ENCODE measurements around the gene MYORG. TPM values are rescaled to one million over a fixed set of nuclear protein-coding genes. Genes with fewer than 3 reads are reported as not detected.

Gene MYORG
- total RNA-seq, 1 experiment from 2014 or later: 1.5 TPM

DNA sequence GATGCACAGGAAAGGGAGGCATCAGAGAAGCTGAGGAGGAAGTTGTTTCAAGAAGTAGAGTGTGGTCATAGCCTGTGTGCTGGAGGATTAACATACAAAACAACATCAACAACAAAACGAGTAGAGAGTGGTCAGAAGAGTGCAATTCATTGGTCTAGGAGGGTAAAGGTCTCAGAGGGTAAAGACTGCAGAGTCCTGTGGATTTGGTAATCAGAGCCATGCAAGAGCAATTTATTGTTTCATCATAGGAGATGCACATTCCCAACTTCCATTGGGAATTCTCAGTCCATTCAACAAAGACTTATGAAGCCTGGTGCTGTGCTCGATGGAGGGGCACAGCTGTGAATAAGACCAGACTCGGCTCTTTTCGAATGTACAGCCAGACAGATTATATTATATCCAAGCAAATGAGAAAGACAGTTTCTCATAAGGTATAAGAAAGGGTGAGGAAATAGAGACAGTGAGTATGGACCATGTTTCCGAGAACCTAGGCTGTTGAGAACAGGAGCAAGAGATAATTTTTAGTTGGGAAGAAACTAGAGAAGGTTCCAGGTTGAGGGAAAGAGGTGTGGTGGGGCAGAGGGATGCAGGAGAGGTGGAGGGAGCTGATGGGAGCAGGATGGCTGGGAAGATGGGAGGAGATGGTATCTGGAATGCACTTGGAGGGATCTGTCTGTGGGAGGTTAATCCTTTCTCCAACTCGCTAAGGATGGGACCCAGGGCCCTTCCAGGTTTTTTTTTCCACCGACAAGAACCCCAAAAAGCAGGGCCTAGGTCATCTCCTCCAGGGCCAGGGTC lies 7.9 kb upstream of the MYORG start:
- peak; percentile 42 for DNase-seq (ENCODE audit: low read depth)

DNA sequence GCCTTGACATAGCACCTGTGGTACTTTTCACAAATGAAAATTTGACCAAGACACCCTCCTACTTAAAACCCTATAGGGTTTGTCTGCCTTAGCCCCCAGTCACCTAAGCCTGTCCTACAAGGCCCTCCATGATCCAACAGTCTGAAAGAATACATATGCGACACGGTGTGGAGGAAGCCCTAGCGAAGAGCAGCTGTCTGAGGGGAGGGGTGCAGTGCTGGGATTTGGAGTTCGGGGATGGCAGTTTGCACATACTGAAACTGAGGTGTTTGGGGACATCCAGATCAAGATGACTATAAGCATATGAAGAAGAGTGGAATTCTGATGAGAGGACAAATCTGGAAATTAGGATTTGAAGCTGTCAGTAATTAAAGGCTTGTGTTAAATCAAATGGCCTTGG lies 7.2 kb upstream of the MYORG start:
- DNase-seq (ENCODE audit: low read depth): no peak

DNA sequence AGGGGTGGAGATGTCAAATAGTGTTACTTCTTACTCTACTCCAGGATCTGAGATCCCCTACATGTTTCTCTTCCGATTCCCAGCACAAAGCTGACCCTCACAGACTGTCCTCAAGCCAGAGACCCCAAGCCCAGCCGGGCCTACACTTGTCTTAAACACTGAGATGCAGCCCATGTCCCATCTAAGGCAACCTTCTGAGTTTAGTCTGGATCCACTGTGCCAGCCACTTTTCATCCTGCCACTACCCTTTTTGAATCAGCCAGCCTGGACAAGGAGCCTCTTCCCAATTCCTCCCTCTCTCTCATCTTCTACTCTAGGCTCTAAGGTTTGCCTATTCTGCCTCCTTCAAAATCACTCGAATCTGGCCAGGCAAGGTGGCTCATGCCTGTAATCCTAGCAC lies 6.2 kb upstream of the MYORG start:
- DNase-seq (ENCODE audit: low read depth): no peak

DNA sequence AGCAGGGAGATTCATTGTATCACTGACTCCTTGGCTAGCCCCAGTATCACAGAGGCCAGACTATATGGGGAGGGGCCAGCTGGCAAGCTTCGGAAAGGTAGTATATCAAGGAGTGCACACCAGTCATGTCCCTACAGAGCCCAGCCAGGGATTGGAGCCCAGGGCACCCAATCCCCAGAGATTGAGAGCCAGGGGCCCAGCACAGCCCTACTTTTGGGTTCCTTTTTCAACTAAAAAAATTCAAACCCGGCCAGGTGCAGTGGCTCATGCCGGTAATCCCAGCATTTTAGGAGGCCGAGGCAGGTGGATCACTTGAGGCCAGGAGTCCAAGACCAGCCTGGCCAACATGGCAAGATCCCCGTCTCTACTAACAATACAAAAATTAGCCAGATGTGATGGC lies 5.4 kb upstream of the MYORG start:
- DNase-seq (ENCODE audit: low read depth): no peak

DNA sequence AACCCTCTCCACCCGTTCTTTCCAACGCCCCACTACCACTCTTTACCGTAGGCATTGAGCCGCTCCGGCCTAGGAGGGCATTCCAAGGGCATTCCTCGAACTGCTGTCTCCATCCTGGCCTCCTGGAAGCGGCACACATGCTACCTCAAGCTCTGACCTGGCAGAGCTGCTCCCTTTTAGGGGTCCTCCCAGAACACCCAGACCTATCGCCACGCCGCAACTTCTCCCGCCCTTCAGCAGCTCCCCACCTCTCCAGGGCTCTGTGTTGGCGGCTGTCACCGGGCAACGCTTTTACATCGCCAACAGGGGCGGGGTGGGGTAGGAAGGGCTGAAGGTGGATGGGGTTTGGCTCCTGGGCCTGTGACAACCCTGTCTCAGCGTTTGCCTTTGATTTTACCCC lies 4.6 kb upstream of the MYORG start:
- DNase-seq (ENCODE audit: low read depth): no peak

DNA sequence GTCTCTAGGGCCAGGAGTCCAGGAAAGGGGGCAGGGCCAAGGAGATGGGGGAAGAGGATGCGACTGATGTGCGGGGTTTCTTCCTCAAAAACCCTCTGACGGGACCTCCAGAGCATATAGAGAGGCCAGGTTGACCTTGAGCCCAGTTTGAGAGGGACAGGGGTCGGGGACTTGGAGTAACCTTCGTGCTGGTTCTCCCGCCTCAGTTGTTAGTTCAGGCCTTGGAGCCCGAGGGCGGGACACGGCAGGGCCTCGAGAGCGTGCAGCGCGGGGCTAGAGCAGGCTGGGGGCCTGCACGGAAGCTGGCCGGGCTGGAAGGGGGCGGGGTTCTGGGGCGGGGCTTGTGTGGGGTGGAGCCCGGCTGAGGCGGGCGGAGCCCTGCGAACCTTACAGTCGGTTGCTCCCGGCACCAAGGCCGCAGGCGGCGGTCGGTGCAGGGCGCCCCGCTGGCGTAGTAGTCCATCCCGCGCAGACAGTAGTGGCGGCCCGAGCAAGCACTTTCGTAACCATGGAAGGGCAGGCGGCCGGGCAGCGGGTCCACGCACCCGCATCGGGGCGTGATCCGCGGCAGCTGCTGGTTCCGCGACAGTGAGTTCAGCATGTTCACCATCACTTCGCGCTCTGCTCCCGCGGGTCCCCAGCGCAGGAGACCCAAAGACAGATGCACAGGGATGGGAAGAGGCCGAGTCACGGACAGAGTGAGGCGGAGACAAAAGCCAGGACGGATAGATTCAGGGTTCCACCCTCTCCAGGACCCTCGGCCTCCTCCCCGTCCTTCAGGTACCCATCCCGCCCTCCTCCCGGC lies 4.0 kb upstream of the MYORG start:
- DNase-seq (ENCODE audit: low read depth): peak; percentile 39

DNA sequence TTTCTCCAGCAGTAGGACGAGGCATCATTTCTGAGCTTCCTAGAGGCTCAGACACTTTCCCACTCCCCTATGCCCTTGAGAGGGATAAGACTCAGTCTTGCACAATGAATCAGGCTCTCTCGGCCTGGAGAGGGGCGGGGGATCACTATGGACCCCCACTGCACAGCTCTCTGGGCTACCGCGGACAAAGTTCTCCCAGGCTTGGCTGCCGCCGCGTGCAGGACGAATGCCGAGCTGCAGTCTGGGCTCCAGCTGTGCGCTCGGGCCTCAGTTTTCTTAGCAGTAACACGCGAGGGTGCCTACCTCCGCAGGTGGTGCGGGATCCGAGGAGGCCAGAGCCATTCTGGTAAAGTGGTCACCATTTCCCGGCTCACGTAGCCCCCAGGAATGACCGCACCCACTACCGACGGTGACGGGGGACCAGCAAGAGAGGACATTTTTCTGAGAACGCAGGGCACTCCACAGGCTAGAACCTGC lies 3.4 kb upstream of the MYORG start:
- no peak for DNase-seq (ENCODE audit: low read depth)

DNA sequence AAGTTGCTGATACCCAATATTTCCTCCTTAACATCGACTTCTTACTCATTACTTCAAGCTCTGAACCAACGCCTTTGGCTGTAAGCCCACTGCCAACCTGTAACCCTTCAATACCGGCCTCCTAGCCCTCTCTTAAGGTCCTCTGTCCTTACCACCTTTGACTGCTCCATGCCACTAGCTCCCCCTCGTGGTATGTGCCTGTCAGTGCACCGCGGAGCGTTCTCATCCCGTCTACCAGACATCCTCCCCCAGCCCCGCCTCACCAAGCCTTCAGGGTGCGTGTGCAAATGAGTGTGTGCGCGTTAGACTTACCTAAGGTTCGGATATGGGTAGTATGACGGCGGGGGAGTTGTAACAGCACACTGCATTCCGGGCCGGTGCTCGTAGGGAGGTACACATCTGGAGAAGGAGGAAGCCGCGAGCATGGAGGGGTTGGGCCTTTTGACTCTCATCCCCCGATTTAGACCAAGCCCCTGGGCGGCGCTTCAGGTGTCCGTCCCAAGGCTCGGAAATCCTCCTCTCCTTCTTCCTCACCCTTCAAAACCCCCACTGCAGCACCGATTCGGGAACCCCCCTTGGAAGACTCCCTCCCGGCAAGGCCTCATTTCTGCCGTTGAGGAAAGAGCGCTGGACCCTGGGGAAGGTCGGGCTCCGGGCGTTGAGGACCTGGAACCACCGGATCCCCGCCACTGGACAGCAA lies 2.8 kb upstream of the MYORG start:
- peak; percentile 68 for DNase-seq (ENCODE audit: low read depth)

DNA sequence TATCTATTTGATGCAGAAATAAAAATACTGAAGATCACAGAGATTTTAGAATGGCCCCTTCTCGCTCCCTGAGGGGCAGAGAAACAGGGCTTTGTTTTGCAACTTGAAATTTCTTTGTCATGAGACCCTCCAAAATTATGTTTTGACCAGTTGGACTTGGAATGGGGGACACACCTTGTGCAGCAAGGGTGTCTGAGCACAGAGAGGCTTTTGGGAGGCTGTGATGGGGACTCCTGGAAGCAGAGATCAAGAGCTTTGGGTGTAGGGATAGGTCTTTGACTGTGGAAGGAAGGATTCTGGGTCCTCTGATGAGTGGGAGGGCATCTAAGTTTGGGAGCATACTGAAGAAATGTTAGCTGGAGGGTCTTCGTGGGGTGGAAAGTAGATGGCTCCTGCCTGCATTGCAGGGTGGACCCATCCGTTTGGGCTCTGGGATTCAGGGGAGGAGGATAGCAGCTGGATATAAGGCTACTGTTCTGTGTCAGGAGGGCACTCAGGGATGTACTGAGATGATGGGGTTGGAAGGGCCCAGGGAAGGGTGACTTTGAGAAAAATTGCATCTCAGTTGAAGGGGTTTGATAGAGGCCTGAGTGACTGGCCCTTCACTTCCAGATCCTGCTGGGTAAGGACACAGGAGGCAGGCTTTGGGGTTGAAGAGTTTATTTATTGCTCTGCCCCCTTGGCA lies 1.8 kb upstream of the MYORG start:
- no peak for DNase-seq (ENCODE audit: low read depth)

DNA sequence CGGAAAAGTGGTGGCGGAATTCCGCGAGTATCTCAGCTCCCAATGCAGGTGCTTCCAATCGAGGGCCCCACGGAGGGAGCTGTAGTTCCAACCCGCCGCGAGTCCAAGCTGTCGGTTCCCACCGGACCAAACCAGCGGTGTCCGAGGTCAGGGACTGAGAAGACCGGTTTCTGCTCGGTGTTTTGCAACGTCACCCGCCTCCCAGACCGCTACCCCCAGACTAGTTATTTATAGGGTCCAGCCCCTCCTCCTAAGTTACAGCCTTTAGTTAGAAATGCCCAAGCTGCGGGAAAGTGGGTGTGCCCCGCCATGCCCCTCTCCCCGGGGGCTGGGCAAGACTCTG lies 677 bp upstream of the MYORG start:
- DNase-seq (ENCODE audit: low read depth): peak; percentile 21

DNA sequence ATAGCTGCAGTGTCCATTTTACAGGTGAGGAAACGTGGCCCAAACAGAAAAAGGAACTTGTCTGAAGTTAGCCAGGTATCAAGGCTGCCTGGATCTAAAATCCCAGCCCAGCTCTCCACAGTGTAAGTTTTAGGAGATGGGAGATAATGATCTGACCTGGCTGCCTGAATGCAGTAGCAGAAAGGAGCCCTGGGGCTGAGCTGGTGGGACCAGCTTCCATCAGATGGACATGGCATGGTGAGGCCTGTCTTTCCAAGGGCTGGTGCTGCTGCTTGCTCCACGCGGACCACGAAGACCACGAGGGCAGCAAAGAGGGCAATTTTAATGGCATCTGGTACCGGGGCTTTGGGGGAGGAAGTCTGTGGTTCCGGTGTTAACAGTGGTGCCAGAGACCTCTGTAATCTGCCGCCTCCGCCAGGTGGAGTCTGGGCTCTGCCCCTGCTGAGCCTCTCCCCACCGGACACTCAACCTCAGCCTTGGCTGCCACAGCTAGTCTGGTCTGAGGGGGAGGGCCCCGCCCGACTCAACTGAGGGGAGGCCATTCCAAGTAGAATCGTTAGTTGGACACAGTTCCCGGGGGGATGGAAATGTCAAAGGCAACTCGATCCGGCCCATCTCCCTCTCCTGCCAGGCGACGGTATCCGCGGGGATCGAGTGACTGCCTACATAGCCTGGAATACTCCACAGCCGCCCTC lies 650 bp downstream of the MYORG start:
- DNase-seq (ENCODE audit: low read depth): peak; percentile 18

DNA sequence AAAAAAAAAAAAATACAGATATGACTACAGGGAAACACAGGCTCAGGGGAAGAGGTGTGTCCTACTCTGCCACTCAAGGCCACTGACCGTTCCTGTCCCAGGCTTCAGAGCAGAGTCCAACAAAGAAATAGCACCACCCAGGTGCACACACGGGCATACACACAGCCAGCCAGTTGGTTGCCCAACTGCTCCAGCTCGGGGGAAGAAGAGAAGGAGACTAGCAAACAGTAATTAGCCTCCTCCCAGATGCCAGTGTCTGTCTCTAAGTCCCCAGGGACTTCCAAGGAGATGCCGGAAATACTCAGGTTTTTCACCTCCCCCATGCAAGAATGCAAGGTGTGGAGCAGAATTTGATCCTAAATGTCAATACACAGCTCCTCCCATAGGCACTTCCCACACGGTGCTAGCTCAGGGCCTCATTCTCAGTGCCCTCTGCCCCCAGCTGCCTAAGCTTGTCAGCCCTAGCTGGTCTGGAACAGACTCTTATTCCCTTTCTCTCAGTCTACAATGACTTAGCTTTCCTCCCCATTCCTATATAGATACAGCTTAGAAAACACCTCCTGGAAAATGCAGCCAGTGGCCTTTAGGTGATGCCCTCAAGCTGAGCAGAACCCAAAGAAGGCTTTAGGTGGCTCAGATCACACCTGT lies 1.7 kb downstream of the MYORG start:
- peak; percentile 32 for DNase-seq (ENCODE audit: low read depth)

DNA sequence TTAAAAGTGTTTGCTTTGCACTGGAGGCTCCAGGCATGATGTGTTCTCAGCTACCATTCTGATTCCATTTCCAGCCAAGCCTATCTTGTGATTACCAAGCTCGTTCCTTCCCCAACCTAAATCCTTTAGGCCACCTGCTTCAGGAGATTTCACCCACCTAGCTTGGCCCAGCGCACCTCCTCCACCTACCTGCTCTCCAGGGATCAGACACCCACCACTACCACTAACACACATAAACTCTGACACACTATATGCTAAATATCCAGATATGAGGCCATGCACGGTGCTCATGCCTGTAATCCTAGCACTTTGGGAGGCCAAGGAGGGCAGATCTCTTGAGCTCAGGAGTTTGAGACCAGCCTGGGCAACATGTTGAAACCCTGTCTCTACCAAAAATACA lies 2.4 kb downstream of the MYORG start:
- DNase-seq (ENCODE audit: low read depth): no peak

DNA sequence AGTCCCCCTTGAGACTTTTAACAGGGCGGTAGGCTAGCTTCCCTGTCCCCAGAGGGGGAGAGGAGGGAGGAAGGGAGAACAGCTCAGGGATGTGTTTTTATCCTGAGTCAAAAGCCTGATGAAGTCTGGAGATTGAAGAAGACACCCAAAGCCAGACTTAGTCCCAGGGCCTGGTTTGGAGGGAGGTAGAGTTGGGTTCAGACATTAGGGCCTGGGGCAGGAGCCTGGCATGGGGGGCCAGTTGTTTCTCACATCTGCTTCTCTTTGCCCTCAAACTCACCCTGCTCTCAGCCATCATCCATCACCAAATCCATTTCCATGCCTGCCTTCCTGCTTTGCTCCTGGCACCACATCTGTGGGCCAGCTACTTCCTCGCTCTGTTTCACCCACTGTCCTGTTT lies 2.9 kb downstream of the MYORG start:
- DNase-seq (ENCODE audit: low read depth): no peak

DNA sequence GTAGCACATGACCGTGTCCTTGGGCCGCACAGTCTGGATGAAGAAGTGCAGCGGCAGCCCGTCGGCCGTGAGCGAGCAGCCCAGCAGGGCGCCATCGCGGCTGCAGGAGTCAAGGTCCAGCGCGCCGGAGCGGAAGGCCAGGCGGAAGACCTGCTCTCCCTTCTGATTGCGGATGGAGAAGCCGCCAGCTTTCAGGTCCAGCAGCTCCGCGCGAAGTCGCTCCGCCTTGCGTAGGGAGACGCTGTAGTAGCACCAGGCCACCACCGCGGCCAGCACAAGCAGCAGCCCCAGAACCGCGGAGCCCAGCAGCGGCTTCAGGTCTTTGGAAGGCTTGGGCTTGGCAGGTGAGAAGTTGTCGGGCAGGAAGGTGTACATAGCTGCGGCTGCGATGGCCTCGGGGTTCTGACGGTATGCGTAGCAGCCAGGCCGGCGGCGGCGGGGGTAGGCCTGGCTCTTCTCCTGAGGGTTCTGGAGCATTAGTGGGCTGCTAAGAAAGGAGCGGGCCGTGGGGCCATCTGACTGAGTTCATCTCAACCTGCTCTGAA lies 4.2 kb downstream of the MYORG start:
- no peak for DNase-seq (ENCODE audit: low read depth)

DNA sequence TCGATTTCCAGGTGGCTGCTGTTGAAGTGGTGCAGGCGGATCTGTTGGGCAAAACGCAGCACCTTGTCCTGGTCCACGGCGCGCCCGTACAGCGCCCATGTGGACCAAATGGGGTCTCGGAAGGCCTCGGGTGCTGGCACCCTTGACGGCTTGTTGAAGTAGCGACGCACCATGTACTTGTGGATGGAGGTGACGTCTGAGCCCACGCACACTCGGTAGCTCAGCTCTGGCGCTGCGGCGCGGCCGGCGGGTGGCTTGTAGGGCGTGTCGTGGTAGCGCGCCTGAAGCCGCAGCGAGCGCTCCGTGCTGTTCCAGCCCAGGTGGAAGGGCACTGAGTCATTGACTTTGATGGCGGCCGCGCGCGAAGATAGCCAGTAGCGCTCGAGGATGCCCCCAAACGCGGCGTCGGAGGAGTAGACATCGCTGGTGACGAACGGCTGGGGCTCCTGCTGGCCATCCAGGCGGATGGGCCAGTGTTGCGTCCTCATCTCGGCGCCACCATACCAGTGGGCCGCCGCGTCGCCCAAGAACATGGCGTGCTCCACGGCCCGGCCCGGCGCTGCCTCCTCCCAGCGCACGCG lies 4.7 kb downstream of the MYORG start:
- no peak for DNase-seq (ENCODE audit: low read depth)

DNA sequence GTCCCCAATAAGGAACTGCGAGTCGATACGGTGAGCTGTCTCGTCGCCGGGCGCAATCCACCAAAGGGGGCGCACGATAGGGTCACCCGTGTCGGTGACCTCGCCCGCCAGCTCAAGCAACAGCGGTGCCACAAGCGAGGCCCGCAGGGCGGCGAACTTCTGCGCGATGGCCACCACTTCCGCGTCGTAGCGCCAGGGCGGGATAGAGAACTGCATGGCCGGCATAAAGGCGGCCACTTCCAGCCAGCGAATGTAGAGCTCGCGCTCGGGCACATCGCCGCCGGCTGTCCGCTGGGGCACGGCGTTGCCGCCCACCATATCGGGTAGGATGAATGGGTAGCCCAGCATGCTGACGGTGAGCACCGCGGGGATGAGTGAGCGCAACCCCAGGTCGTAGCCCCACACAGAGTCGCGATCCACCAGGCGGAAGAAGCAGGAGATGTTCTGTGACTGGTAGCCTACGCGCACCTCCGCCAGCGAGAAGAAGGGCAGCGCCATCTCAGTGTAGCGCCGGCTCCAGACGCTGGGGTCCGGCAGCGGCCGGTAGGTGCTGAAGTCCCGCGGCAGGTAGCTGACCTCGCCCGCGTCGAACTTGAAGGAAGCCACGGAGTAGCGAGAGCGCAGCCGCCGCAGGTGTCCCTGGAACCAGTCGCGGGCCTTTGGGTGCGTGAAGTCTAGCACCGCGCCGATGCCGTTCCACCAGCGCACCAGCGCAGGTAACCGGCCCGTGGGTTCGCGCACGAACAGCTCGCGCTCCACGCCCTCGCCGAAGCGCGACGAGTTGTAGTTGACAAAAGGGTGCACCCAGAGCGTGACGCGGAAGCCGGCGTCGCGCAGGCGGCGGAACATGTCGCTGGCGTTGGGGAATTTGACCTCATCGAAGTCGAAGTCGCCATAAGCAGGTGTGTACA lies 5.5 kb downstream of the MYORG start:
- no peak for DNase-seq (ENCODE audit: low read depth)

DNA sequence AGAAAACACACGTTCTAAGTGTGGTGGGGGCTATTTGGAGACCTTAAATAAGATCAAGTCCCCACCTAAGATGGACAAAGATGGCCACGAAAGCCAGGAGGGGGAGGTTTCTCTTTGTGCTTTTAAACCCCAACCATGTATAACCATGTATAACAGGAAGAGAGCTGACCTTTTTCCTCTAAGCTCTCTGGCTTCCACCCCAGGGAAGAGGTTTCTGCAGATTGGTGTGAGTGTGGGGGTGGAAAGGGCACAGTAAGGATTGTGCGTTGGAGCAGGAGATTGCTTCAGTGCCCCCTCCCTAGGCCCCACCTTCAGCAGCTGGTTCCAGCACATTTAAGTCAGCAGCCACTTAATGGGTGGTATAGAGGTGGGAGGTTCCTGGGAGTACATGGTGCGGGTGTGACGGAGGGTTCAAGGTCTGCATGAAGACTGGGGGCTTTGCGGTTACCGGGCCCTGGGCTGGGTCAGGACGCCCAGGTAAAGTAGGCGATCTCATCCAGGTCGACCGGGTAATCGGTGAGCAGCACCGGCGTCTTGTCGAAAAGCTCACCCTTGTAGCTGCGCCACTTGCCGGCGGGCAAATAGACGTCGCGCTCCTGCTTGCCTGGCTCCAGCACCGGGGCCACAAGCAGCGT lies 6.2 kb downstream of the MYORG start:
- no peak for DNase-seq (ENCODE audit: low read depth)
